ENCODE data around the gene FLT3. TPM values are rescaled to one million over a fixed set of nuclear protein-coding genes. Genes with fewer than 3 reads are reported as not detected.

The FLT3 gene
- total RNA-seq, 3 donors from 2014 or later (not counting 1 experiment from before 2014, with no cell fraction given): 0.39 to 1.8 (median 1.1) TPM

DNA sequence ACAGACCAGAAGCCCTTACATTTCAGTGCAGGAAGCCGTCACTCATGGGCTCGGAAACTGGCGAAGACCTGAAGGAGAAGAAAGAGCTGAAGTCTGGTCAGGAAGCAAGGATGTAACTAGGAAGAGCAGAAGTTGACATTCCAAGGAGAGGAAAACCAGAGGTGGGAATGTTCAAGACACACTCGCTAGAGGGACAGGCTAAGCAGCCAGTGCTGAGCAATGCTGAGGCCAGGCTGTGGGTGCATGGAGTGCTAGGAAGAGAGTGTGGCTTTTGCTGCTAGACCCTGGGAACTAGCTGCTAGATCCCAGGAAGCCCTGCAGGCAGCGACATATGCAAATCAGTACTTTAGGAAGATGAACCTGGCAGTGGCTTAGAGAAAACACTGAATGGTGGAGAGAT lies 99.8 kb downstream of the FLT3 start:
- no peak overlapping the region for H3K4me3 Mint-ChIP-seq
- Histone ChIP-seq H3K4me1 (ENCODE audit: control insufficient read depth, insufficient read depth, low read length) (no peaks in the 10 kb centered on the region), H3K27me3 (ENCODE audit: control insufficient read depth, insufficient read depth, low read length) (no peaks in the 10 kb centered on the region), H3K4me3 (ENCODE audit: low read length) (no peak overlapping the region), H3K27ac (ENCODE audit: low read length) (no peak overlapping the region), H3K9me3 (ENCODE audit: control insufficient read depth, insufficient read depth, low read length) (no peaks in the 10 kb centered on the region), H3K36me3 (ENCODE audit: control insufficient read depth, insufficient read depth, low read length) (no peaks in the 10 kb centered on the region)
- TF ChIP-seq, protein P1, sequence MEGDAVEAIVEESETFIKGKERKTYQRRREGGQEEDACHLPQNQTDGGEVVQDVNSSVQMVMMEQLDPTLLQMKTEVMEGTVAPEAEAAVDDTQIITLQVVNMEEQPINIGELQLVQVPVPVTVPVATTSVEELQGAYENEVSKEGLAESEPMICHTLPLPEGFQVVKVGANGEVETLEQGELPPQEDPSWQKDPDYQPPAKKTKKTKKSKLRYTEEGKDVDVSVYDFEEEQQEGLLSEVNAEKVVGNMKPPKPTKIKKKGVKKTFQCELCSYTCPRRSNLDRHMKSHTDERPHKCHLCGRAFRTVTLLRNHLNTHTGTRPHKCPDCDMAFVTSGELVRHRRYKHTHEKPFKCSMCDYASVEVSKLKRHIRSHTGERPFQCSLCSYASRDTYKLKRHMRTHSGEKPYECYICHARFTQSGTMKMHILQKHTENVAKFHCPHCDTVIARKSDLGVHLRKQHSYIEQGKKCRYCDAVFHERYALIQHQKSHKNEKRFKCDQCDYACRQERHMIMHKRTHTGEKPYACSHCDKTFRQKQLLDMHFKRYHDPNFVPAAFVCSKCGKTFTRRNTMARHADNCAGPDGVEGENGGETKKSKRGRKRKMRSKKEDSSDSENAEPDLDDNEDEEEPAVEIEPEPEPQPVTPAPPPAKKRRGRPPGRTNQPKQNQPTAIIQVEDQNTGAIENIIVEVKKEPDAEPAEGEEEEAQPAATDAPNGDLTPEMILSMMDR (IDR thresholded peaks at IDR 0.05): no peak
- H3K27ac Mint-ChIP-seq: no peak overlapping the region
- no peaks in the 10 kb centered on the region for H3K4me1 Mint-ChIP-seq
- no peaks in the 10 kb centered on the region for H3K27me3 Mint-ChIP-seq (ENCODE audit: low read depth in 2 of 2)
- H3K36me3 Mint-ChIP-seq: no peaks in the 10 kb centered on the region
- 68% methylated on average over 5 of the region's 5 CpGs for WGBS (ENCODE audit: insufficient coverage)
- no peak for ATAC-seq
- intact Hi-C loops (cut with micrococcal nuclease): no loop called here
- DNase-seq: no peak
- H3K9me3 Mint-ChIP-seq: no peaks in the 10 kb centered on the region

DNA sequence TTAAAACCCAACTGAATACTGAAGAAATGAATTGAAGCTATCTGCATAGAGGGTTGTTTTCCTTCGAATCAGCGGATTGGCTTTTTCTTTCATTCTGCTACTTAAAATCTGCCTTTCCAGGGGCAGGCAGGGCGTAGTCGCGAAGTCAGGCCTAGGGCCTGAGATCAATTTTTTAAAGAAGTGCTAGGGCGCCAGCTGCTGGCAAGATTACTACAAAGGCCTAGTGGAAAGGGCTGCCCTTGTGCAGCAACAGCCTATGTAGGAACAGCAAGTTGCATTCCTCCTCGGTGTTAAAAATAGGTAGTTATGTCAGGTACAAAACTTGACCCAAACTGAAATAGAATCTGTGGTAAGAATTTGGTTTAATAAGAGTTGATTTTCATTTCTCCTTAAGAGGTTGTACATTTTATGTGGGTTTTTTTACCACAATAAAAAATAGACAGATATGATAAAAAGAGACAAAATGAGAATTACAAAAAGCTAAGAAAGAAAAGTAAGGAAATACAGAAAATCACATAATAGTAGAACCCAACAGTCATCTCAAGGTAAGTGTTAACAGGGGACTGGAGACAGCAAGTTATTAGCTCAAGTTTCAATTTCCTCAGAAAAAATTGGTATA lies 102.4 kb downstream of the FLT3 start:
- no peak overlapping the region for H3K4me3 ChIP-seq (ENCODE audit: low read length)
- no peaks in the 10 kb centered on the region for H3K4me1 ChIP-seq (ENCODE audit: control insufficient read depth, insufficient read depth, low read length)
- H3K9me3 Mint-ChIP-seq: no peaks in the 10 kb centered on the region
- no peaks in the 10 kb centered on the region for H3K4me1 Mint-ChIP-seq
- H3K27ac Mint-ChIP-seq: no peak overlapping the region
- no peak overlapping the region for H3K27ac ChIP-seq (ENCODE audit: low read length)
- no peaks in the 10 kb centered on the region for H3K36me3 ChIP-seq (ENCODE audit: control insufficient read depth, insufficient read depth, low read length)
- intact Hi-C loops (cut with micrococcal nuclease): no loop called here
- H3K27me3 Mint-ChIP-seq (ENCODE audit: low read depth in 2 of 2): peaks cover 0 to 2% of the 10 kb centered on the region in 2 donors
- H3K4me3 Mint-ChIP-seq: no peak overlapping the region
- H3K36me3 Mint-ChIP-seq: no peaks in the 10 kb centered on the region
- 75% methylated on average over 7 of the region's 7 CpGs for WGBS (ENCODE audit: insufficient coverage)
- peak in 1 of 2 donors; percentile 26 for DNase-seq
- ATAC-seq: peak in 1 of 3 donors; percentile 41
- TF ChIP-seq, protein P1 (IDR thresholded peaks at IDR 0.05): no peak
- H3K9me3 ChIP-seq (ENCODE audit: control insufficient read depth, insufficient read depth, low read length): no peaks in the 10 kb centered on the region
- no peaks in the 10 kb centered on the region for H3K27me3 ChIP-seq (ENCODE audit: control insufficient read depth, insufficient read depth, low read length)

DNA sequence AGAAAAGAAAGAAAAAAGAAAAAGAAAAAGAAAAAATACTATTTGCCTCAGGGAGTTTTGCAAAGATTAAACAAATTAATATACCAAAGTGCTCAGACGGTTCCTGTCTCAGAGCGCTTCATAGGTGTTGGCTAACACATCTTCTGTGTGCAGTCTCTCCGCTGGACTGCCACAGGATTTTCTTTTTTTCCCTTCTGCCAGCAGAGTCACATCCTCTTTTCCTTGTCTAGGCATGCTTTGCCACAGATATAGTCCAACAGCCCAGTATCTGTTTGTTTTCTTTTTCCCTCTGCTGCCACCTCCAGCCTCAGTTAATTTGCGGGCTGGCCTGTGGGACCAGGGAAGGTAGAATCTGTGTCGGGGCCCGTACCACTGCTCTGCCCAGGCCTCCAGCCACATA lies 108.5 kb downstream of the FLT3 start:
- H3K27ac ChIP-seq (ENCODE audit: low read length): no peak overlapping the region
- H3K27me3 ChIP-seq (ENCODE audit: control insufficient read depth, insufficient read depth, low read length): no peaks in the 10 kb centered on the region
- 87% methylated on average over 6 of the region's 6 CpGs for WGBS (ENCODE audit: insufficient coverage)
- Mint-ChIP-seq H3K27me3 (ENCODE audit: low read depth in 2 of 2) (peaks cover 2 to 10% of the 10 kb centered on the region in 2 donors), H3K9me3 (no peaks in the 10 kb centered on the region), H3K27ac (no peak overlapping the region), H3K4me3 (no peak overlapping the region), H3K4me1 (no peaks in the 10 kb centered on the region), H3K36me3 (no peaks in the 10 kb centered on the region)
- no peaks in the 10 kb centered on the region for H3K9me3 ChIP-seq (ENCODE audit: control insufficient read depth, insufficient read depth, low read length)
- TF ChIP-seq, protein P1 (IDR thresholded peaks at IDR 0.05): no peak
- no peaks in the 10 kb centered on the region for H3K4me1 ChIP-seq (ENCODE audit: control insufficient read depth, insufficient read depth, low read length)
- DNase-seq: no peak
- H3K4me3 ChIP-seq (ENCODE audit: low read length): no peak overlapping the region
- no peaks in the 10 kb centered on the region for H3K36me3 ChIP-seq (ENCODE audit: control insufficient read depth, insufficient read depth, low read length)
- ATAC-seq: no peak
- intact Hi-C loops (cut with micrococcal nuclease): no loop called here

DNA sequence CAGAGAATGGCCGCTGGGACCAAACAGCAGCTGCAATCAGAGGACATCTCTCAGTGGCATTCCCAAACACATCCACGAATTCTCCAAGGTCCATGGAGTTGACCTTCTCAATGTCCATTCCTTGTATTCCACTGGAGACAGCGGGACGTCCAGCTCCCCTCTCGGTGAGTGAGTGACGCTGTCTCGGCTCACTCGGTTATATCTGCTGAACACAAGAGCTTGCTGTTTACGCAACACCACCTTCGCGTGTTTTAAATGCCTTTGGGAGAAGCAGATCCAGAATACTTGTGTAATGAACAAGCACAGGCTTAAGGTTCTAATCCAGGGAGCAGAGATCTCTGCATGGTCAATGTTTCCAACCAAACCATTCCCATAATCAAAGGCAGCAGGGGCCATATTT lies 111.9 kb downstream of the FLT3 start, which contains the start of gene URAD:
URAD (minus strand) TSS at position 174 of the 400 bp plus-strand sequence; CDS start at position 118, 56 bp downstream.
- no peak within 1 kb of the TSS for H3K27ac ChIP-seq (ENCODE audit: low read length)
- WGBS (ENCODE audit: insufficient coverage): 84% methylated on average over 11 of the region's 11 CpGs
- ATAC-seq (no peak), DNase-seq (no peak)
- no peak within 1 kb of the TSS for H3K4me3 ChIP-seq (ENCODE audit: low read length)
- intact Hi-C loops (cut with micrococcal nuclease): no loop called here
- H3K9me3 Mint-ChIP-seq: no peaks in the 10 kb centered on the region
- no peaks in the 10 kb centered on the region for H3K4me1 Mint-ChIP-seq
- H3K4me3 Mint-ChIP-seq: no peak within 1 kb of the TSS
- no peaks in the 10 kb centered on the region for H3K36me3 Mint-ChIP-seq
- H3K27me3 Mint-ChIP-seq (ENCODE audit: low read depth in 2 of 2): peaks cover 3 to 16% of the 10 kb centered on the region in 2 donors
- TF ChIP-seq, protein P1 (IDR thresholded peaks at IDR 0.05): no peak
- no peaks in the 10 kb centered on the region for H3K4me1 ChIP-seq (ENCODE audit: control insufficient read depth, insufficient read depth, low read length)
- no peaks in the 10 kb centered on the region for H3K36me3 ChIP-seq (ENCODE audit: control insufficient read depth, insufficient read depth, low read length)
- H3K27me3 ChIP-seq (ENCODE audit: control insufficient read depth, insufficient read depth, low read length): no peaks in the 10 kb centered on the region
- H3K27ac Mint-ChIP-seq: no peak within 1 kb of the TSS
- no peaks in the 10 kb centered on the region for H3K9me3 ChIP-seq (ENCODE audit: control insufficient read depth, insufficient read depth, low read length)
